ENCODE results near the gene SHKBP1. TPM values are rescaled to one million over a fixed set of nuclear protein-coding genes. Genes with fewer than 3 reads are reported as not detected.

Gene SHKBP1
- total and polyA plus RNA-seq, 8 donors = 33.6 to 122 (median 43.8) TPM

GRCh38 chr19:40616178-40616577 is 39.5 kb downstream of the SHKBP1 start:
- Histone ChIP-seq H3K9me3 (no peaks in the 10 kb centered on the region), H3K4me1 (peaks cover 0 to 30% of the 10 kb centered on the region in 2 donors), H3K36me3 (peaks cover 0 to 16% of the 10 kb centered on the region in 2 donors), H3K27ac (no peak overlapping the region), H3K4me3 (no peak overlapping the region), H3K27me3 (peaks cover 0 to 41% of the 10 kb centered on the region in 2 donors)
- DNase-seq = no peak
- TF ChIP-seq, protein P1, sequence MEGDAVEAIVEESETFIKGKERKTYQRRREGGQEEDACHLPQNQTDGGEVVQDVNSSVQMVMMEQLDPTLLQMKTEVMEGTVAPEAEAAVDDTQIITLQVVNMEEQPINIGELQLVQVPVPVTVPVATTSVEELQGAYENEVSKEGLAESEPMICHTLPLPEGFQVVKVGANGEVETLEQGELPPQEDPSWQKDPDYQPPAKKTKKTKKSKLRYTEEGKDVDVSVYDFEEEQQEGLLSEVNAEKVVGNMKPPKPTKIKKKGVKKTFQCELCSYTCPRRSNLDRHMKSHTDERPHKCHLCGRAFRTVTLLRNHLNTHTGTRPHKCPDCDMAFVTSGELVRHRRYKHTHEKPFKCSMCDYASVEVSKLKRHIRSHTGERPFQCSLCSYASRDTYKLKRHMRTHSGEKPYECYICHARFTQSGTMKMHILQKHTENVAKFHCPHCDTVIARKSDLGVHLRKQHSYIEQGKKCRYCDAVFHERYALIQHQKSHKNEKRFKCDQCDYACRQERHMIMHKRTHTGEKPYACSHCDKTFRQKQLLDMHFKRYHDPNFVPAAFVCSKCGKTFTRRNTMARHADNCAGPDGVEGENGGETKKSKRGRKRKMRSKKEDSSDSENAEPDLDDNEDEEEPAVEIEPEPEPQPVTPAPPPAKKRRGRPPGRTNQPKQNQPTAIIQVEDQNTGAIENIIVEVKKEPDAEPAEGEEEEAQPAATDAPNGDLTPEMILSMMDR (IDR thresholded peaks at IDR 0.05) = no peak
- no peak for ATAC-seq
- intact Hi-C loops (cut with DNase I) = no loop called here

DNA sequence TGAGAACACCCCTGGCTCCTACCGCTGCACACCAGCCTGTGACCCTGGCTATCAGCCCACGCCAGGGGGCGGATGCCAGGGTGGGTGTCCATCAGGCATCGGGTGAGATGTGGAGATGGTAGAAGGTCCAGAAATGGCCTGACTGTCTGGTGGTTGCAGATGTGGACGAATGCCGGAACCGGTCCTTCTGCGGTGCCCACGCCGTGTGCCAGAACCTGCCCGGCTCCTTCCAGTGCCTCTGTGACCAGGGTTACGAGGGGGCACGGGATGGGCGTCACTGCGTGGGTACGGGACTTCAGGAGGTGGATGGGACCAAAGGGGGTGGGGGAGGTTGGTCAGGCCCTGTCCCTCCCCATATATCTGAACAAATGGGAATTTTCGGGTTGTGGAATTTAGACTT is 40.3 kb downstream of the SHKBP1 start:
- intact Hi-C loops (cut with DNase I) = no loop called here
- Histone ChIP-seq H3K4me3 (no peak overlapping the region), H3K9me3 (no peaks in the 10 kb centered on the region), H3K27me3 (peaks cover 0 to 34% of the 10 kb centered on the region in 2 donors), H3K27ac (no peak overlapping the region), H3K36me3 (peaks cover 0 to 24% of the 10 kb centered on the region in 2 donors), H3K4me1 (peaks cover 0 to 24% of the 10 kb centered on the region in 2 donors)
- no peak for ATAC-seq
- DNase-seq = peak in 1 of 4 donors; percentile 61
- TF ChIP-seq, protein P1 (IDR thresholded peaks at IDR 0.05) = no peak

- intact Hi-C loops (cut with DNase I) = no loop called here
- peaks cover 0 to 24% of the 10 kb centered on the region in 2 donors for H3K4me1 ChIP-seq
- H3K4me3 ChIP-seq = no peak overlapping the region
- H3K27ac ChIP-seq = no peak overlapping the region
- peaks cover 0 to 29% of the 10 kb centered on the region in 2 donors for H3K27me3 ChIP-seq
- H3K9me3 ChIP-seq = no peaks in the 10 kb centered on the region
- no peak for DNase-seq
- TF ChIP-seq, protein P1 (IDR thresholded peaks at IDR 0.05) = no peak
- peaks cover 0 to 34% of the 10 kb centered on the region in 2 donors for H3K36me3 ChIP-seq
- no peak for ATAC-seq
Measured at GRCh38 chr19:40617961-40618360, 41.3 kb downstream of the SHKBP1 start.

GRCh38 chr19:40619333-40620160 is 42.9 kb downstream of the SHKBP1 start:
- Histone ChIP-seq H3K36me3 (peaks cover 0 to 43% of the 10 kb centered on the region in 2 donors), H3K4me1 (peaks cover 0 to 12% of the 10 kb centered on the region in 2 donors), H3K27ac (no peak overlapping the region), H3K27me3 (peaks cover 0 to 13% of the 10 kb centered on the region in 2 donors), H3K9me3 (no peaks in the 10 kb centered on the region), H3K4me3 (no peak overlapping the region)
- intact Hi-C loops (cut with DNase I) = no loop called here
- TF ChIP-seq, protein P1 (IDR thresholded peaks at IDR 0.05) = no peak
- peak in 1 of 4 donors; percentile 14 for DNase-seq
- ATAC-seq = no peak

DNA sequence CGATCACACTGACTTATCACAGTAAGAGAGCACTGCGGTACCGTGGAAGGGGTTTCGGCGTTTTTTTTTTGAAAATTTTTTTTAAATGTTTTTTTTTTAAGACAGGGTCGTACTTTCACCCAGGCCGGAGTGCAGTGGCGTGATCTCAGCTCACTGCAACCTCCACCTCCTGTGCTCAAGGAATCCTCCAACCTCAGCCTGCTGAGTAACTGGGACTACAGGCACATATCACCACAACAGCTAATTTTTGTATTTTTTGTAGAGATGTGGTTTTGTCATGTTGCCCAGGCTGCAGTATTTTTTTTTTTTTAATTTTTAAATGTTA is 43.5 kb downstream of the SHKBP1 start:
- peaks cover 0 to 6% of the 10 kb centered on the region in 2 donors for H3K4me1 ChIP-seq
- H3K9me3 ChIP-seq = no peaks in the 10 kb centered on the region
- peaks cover 0 to 7% of the 10 kb centered on the region in 2 donors for H3K27me3 ChIP-seq
- H3K4me3 ChIP-seq = no peak overlapping the region
- intact Hi-C loops (cut with DNase I) = no loop called here
- H3K27ac ChIP-seq = no peak overlapping the region
- peaks cover 0 to 43% of the 10 kb centered on the region in 2 donors for H3K36me3 ChIP-seq
- TF ChIP-seq, protein P1 (IDR thresholded peaks at IDR 0.05) = no peak
- no peak for ATAC-seq
- no peak for DNase-seq
